Measurements from ENCODE around the gene CD58. TPM values are rescaled to one million over a fixed set of nuclear protein-coding genes. Genes with fewer than 3 reads are reported as not detected.

Gene CD58
- total RNA-seq, 4 donors from 2014 or later, result 22.3 to 79.7 (median 24.4) TPM

DNA sequence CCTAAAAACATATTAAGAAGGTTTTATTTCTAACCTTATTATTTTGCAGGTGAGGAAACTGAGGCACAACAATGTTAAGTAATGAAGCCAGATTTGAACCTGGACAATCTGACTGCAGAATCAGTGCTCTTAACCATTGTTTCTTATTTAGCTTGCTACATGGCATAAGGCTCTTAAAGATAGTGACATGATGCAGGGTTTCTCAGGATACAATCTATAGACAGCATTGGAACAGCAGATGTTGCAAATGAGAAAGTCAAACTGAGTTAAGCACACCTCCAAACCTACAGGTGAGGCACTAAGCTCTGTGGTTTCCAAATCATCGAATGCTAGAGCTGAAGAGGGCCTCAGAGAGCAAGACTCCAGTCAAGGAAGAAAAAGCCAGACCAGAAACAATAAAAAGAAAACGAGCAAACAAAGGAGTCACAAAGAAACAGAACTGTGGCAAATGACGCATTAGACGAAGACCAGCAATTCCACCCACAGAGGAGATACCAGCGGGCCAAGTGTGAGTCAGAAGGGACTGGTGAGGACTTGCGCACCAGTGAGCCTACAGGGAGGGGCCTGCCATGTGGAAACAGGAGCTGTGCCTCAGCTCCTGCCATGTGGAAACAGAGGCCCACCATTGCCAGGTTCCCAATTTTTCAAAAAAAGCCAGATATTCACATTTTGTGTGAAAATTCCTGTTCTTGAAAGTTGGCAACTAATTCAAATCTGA lies 14.4 kb downstream of the CD58 start:
- no peak overlapping the region for H3K27ac ChIP-seq
- H3K4me3 ChIP-seq, result no peak overlapping the region
- no peaks in the 10 kb centered on the region for H3K9me3 ChIP-seq
- no peak for DNase-seq
- no peak for TF ChIP-seq POLR2A (IDR thresholded peaks at IDR 0.05)
- TF ChIP-seq, protein P1, sequence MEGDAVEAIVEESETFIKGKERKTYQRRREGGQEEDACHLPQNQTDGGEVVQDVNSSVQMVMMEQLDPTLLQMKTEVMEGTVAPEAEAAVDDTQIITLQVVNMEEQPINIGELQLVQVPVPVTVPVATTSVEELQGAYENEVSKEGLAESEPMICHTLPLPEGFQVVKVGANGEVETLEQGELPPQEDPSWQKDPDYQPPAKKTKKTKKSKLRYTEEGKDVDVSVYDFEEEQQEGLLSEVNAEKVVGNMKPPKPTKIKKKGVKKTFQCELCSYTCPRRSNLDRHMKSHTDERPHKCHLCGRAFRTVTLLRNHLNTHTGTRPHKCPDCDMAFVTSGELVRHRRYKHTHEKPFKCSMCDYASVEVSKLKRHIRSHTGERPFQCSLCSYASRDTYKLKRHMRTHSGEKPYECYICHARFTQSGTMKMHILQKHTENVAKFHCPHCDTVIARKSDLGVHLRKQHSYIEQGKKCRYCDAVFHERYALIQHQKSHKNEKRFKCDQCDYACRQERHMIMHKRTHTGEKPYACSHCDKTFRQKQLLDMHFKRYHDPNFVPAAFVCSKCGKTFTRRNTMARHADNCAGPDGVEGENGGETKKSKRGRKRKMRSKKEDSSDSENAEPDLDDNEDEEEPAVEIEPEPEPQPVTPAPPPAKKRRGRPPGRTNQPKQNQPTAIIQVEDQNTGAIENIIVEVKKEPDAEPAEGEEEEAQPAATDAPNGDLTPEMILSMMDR (IDR thresholded peaks at IDR 0.05), result no peak
- intact Hi-C loops (cut with DNase I; ENCODE audit: low total_unique reads), result no loop called here
- H3K4me1 ChIP-seq, result no peaks in the 10 kb centered on the region
- H3K36me3 ChIP-seq, result no peaks in the 10 kb centered on the region
- H3K27me3 ChIP-seq, result no peaks in the 10 kb centered on the region

DNA sequence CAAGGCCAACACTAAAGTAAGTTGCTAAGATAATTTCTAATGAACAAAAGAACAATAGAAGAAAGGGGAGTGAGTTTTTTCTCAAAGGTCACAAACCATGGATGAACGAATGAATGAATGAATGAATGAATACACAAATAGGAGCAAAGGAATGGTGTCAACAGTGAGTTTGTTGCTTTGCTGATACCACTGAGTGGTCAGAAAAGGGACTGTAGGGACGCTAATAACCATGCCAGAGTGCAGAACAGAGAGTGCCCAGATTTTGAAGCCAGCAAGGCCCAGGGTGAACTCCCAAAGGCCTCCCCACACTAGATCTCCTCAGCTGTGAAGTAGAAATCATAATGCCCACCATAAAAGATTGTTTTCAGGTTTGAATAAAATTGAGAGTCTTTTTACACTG lies 15.9 kb downstream of the CD58 start:
- no peak for DNase-seq
- no peaks in the 10 kb centered on the region for H3K4me1 ChIP-seq
- no peak overlapping the region for H3K4me3 ChIP-seq
- no peak overlapping the region for H3K27ac ChIP-seq
- intact Hi-C loops (cut with DNase I; ENCODE audit: low total_unique reads), result no loop called here
- no peaks in the 10 kb centered on the region for H3K36me3 ChIP-seq
- no peaks in the 10 kb centered on the region for H3K9me3 ChIP-seq
- H3K27me3 ChIP-seq, result no peaks in the 10 kb centered on the region
- TF ChIP-seq, protein P1 (IDR thresholded peaks at IDR 0.05), result no peak
- no peak for TF ChIP-seq POLR2A (IDR thresholded peaks at IDR 0.05)

DNA sequence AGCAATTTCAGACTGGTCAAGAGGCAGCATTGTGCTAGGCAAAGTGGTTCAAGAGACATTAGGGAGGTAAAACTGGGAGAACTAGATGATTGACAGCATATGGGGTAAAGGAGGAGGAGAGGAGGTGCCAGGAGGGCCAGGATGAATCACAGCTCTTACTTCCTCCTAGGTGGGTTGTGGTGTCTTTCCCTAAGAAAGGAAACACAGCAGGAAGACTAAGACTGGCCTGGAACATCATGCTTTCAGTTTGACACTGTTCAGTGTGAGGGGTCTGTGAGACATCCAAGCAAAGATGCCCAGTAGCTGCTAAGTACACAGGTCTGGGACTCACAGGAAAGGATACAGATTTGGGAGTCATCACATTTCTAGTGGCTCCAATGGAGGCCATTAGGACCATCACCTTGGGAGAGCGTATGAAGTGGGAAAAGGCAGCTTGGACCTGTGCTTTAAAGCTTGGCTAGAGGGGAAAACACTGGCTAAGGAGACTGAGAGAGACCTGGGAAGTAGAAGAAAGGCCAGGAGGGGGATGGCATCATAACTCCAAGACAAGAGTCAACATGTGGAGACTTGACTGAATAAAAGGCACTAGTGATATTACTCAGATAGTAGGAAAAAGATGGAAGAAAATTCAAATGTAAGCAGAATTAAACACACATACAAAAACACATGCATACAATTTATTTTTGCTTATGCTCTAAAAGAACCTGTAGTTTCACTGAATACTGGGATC lies 17.3 kb downstream of the CD58 start:
- Histone ChIP-seq H3K27me3 (no peaks in the 10 kb centered on the region), H3K4me1 (no peaks in the 10 kb centered on the region), H3K9me3 (no peaks in the 10 kb centered on the region), H3K27ac (no peak overlapping the region), H3K4me3 (no peak overlapping the region), H3K36me3 (no peaks in the 10 kb centered on the region)
- no peak for DNase-seq
- no peak for TF ChIP-seq POLR2A (IDR thresholded peaks at IDR 0.05)
- TF ChIP-seq, protein P1 (IDR thresholded peaks at IDR 0.05), result no peak
- intact Hi-C loops (cut with DNase I; ENCODE audit: low total_unique reads), result no loop called here

DNA sequence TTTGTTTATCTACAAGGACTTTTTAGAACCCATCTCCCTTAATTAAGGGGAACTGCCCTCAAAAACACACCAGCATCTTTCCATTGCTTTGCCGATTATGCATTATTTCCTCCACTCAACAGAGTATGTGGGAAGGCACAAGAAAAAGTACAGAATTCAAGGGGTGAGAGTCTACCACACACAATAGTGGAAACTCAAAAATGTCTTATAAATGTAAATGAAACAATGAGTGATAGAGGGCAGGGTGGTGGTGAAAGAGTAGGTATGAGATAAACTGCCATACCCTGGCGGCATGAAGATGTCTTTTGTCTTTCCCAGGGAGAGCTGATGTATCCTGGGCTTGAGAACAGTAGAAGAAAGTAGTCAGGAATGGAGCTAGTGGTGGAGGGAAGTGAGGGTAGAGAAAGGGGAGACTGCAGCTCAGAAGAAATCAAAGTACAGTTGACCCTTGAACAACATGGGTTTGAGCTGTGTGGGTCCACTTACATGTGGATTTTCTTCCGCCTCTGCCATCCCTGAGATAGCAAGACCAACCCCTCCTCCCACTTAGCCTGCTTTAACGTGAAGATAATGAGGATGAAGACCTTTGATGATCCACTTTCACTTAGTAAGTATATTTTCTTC lies 24.4 kb downstream of the CD58 start:
- intact Hi-C loops (cut with DNase I; ENCODE audit: low total_unique reads), result no loop called here

More for the DNA sequence above, 24.4 kb downstream of the CD58 start:
- Histone ChIP-seq H3K36me3 (no peaks in the 10 kb centered on the region), H3K27ac (no peak overlapping the region), H3K4me1 (no peaks in the 10 kb centered on the region), H3K9me3 (no peaks in the 10 kb centered on the region), H3K27me3 (no peaks in the 10 kb centered on the region), H3K4me3 (no peak overlapping the region)
- no peak for DNase-seq
- no peak for TF ChIP-seq POLR2A (IDR thresholded peaks at IDR 0.05)
- TF ChIP-seq, protein P1 (IDR thresholded peaks at IDR 0.05), result no peak
